ENCODE results near the gene SRD5A2.

GRCh38 chr2:31580321-31581117 lies at the start of gene SRD5A2:
- TF ChIP-seq SIN3A (IDR thresholded peaks at IDR 0.05; ENCODE audit: low read depth), result no peak
- TF ChIP-seq, protein P1, sequence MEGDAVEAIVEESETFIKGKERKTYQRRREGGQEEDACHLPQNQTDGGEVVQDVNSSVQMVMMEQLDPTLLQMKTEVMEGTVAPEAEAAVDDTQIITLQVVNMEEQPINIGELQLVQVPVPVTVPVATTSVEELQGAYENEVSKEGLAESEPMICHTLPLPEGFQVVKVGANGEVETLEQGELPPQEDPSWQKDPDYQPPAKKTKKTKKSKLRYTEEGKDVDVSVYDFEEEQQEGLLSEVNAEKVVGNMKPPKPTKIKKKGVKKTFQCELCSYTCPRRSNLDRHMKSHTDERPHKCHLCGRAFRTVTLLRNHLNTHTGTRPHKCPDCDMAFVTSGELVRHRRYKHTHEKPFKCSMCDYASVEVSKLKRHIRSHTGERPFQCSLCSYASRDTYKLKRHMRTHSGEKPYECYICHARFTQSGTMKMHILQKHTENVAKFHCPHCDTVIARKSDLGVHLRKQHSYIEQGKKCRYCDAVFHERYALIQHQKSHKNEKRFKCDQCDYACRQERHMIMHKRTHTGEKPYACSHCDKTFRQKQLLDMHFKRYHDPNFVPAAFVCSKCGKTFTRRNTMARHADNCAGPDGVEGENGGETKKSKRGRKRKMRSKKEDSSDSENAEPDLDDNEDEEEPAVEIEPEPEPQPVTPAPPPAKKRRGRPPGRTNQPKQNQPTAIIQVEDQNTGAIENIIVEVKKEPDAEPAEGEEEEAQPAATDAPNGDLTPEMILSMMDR (IDR thresholded peaks at IDR 0.05 in 2 of 3, conservative IDR thresholded peaks at IDR 0.05 in 1 of 3; ENCODE audit: borderline replicate concordance in 1 of 3, insufficient read depth in 1 of 3, low read depth in 2 of 3, low read length in 2 of 3), result no peak
- no peak for TF ChIP-seq POLR2A (IDR thresholded peaks at IDR 0.05; ENCODE audit: borderline replicate concordance, extremely low read depth, insufficient read depth, insufficient read length)
- TF ChIP-seq EZH2 (IDR thresholded peaks at IDR 0.05), result no peak
- TF ChIP-seq POLR2AphosphoS5 (IDR thresholded peaks at IDR 0.05; ENCODE audit: low read depth, low read length), result no peak
- TF ChIP-seq EGR1 (IDR thresholded peaks at IDR 0.05; ENCODE audit: low read depth), result no peak

All from HCT116 (cell line).